ENCODE results near the gene EHMT1. TPM values are rescaled to one million over a fixed set of nuclear protein-coding genes. Genes with fewer than 3 reads are reported as not detected.

EHMT1 gene
- total RNA-seq, 1 donor: 46.3 TPM

GRCh38 chr9:137799630-137799983 lies 180.8 kb downstream of the EHMT1 start:
- peaks cover 62% of the 10 kb centered on the region for H3K36me3 ChIP-seq (ENCODE audit: insufficient read depth, low read length)

GRCh38 chr9:137800196-137801022 lies 181.6 kb downstream of the EHMT1 start:
- Histone ChIP-seq H3K4me1 (ENCODE audit: insufficient read depth, low read length) (no peaks in the 10 kb centered on the region), H3K79me2 (ENCODE audit: insufficient read depth, low read length) (no peaks in the 10 kb centered on the region), H3K4me3 (ENCODE audit: insufficient read depth, low read length) (no peak overlapping the region), H3K27me3 (ENCODE audit: insufficient read depth, low read length) (no peaks in the 10 kb centered on the region), H3K36me3 (ENCODE audit: insufficient read depth, low read length) (peaks cover 54% of the 10 kb centered on the region), H2AFZ (ENCODE audit: low read length) (no peak overlapping the region), H3K9me3 (ENCODE audit: low read depth, low read length) (no peaks in the 10 kb centered on the region), H3K4me2 (ENCODE audit: insufficient read depth, low read length) (no peak overlapping the region), H4K20me1 (ENCODE audit: insufficient read depth, low read length) (no peaks in the 10 kb centered on the region), H3K27ac (ENCODE audit: low read depth, low read length) (no peak overlapping the region)
- TF ChIP-seq CTCF (IDR thresholded peaks at IDR 0.05; ENCODE audit: extremely low read depth, low read depth, low read length): no peak
- peak; percentile 71 for DNase-seq (ENCODE audit: insufficient read length, low spot score, missing footprints)

More at GRCh38 chr9:137799630-137799983, 180.8 kb downstream of the EHMT1 start:
- no peak overlapping the region for H3K4me3 ChIP-seq (ENCODE audit: insufficient read depth, low read length)
- H3K9me3 ChIP-seq (ENCODE audit: low read depth, low read length): no peaks in the 10 kb centered on the region
- no peak overlapping the region for H3K27ac ChIP-seq (ENCODE audit: low read depth, low read length)
- H2AFZ ChIP-seq (ENCODE audit: low read length): no peak overlapping the region
- DNase-seq (ENCODE audit: insufficient read length, low spot score, missing footprints): no peak
- H3K4me2 ChIP-seq (ENCODE audit: insufficient read depth, low read length): no peak overlapping the region
- H4K20me1 ChIP-seq (ENCODE audit: insufficient read depth, low read length): no peaks in the 10 kb centered on the region
- no peak for TF ChIP-seq CTCF (IDR thresholded peaks at IDR 0.05; ENCODE audit: extremely low read depth, low read depth, low read length)
- no peaks in the 10 kb centered on the region for H3K79me2 ChIP-seq (ENCODE audit: insufficient read depth, low read length)
- no peaks in the 10 kb centered on the region for H3K27me3 ChIP-seq (ENCODE audit: insufficient read depth, low read length)
- no peaks in the 10 kb centered on the region for H3K4me1 ChIP-seq (ENCODE audit: insufficient read depth, low read length)

- Histone ChIP-seq H3K36me3 (ENCODE audit: insufficient read depth, low read length) (peaks cover 48% of the 10 kb centered on the region), H3K9me3 (ENCODE audit: low read depth, low read length) (no peaks in the 10 kb centered on the region), H3K4me1 (ENCODE audit: insufficient read depth, low read length) (no peaks in the 10 kb centered on the region), H3K4me3 (ENCODE audit: insufficient read depth, low read length) (no peak overlapping the region), H4K20me1 (ENCODE audit: insufficient read depth, low read length) (no peaks in the 10 kb centered on the region), H3K79me2 (ENCODE audit: insufficient read depth, low read length) (no peaks in the 10 kb centered on the region), H2AFZ (ENCODE audit: low read length) (no peak overlapping the region), H3K4me2 (ENCODE audit: insufficient read depth, low read length) (no peak overlapping the region), H3K27ac (ENCODE audit: low read depth, low read length) (no peak overlapping the region), H3K27me3 (ENCODE audit: insufficient read depth, low read length) (no peaks in the 10 kb centered on the region)
- DNase-seq (ENCODE audit: insufficient read length, low spot score, missing footprints): no peak
- TF ChIP-seq CTCF (IDR thresholded peaks at IDR 0.05; ENCODE audit: extremely low read depth, low read depth, low read length): no peak
Observed at GRCh38 chr9:137801023-137801319, 182.2 kb downstream of the EHMT1 start.

- no peak overlapping the region for H3K4me2 ChIP-seq (ENCODE audit: insufficient read depth, low read length)
- no peak overlapping the region for H3K4me3 ChIP-seq (ENCODE audit: insufficient read depth, low read length)
- no peaks in the 10 kb centered on the region for H3K9me3 ChIP-seq (ENCODE audit: low read depth, low read length)
- H3K79me2 ChIP-seq (ENCODE audit: insufficient read depth, low read length): no peaks in the 10 kb centered on the region
- no peaks in the 10 kb centered on the region for H3K4me1 ChIP-seq (ENCODE audit: insufficient read depth, low read length)
- no peaks in the 10 kb centered on the region for H3K27me3 ChIP-seq (ENCODE audit: insufficient read depth, low read length)
- H3K27ac ChIP-seq (ENCODE audit: low read depth, low read length): no peak overlapping the region
- H3K36me3 ChIP-seq (ENCODE audit: insufficient read depth, low read length): peaks cover 44% of the 10 kb centered on the region
- TF ChIP-seq CTCF (IDR thresholded peaks at IDR 0.05; ENCODE audit: extremely low read depth, low read depth, low read length): no peak
- peak; percentile 30 for DNase-seq (ENCODE audit: insufficient read length, low spot score, missing footprints)
- no peaks in the 10 kb centered on the region for H4K20me1 ChIP-seq (ENCODE audit: insufficient read depth, low read length)
- H2AFZ ChIP-seq (ENCODE audit: low read length): no peak overlapping the region
Observed at GRCh38 chr9:137802021-137802420, 183.2 kb downstream of the EHMT1 start.
